ENCODE results near the gene LINGO1.

LINGO1 gene

GRCh38 chr15:77581896-77582569, 50.7 kb downstream of the LINGO1 start:
- H3K27ac ChIP-seq = no peak overlapping the region

GRCh38 chr15:77580996-77581682, 51.6 kb downstream of the LINGO1 start:
- TF ChIP-seq CTCF (IDR thresholded peaks at IDR 0.05) (no peak), ZFX (IDR thresholded peaks at IDR 0.05; ENCODE audit: borderline replicate concordance) (no peak)
- no peak overlapping the region for H3K27ac ChIP-seq

More at GRCh38 chr15:77581896-77582569, 50.7 kb downstream of the LINGO1 start:
- TF ChIP-seq ZFX (IDR thresholded peaks at IDR 0.05; ENCODE audit: borderline replicate concordance) = no peak
- TF ChIP-seq CTCF (IDR thresholded peaks at IDR 0.05) = no peak

GRCh38 chr15:77579498-77580188, 53.1 kb downstream of the LINGO1 start:
- no peak overlapping the region for H3K27ac ChIP-seq
- TF ChIP-seq CTCF (IDR thresholded peaks at IDR 0.05) (no peak), ZFX (IDR thresholded peaks at IDR 0.05; ENCODE audit: borderline replicate concordance) (no peak)

- no peak for TF ChIP-seq CTCF (IDR thresholded peaks at IDR 0.05)
- no peak for TF ChIP-seq ZFX (IDR thresholded peaks at IDR 0.05; ENCODE audit: borderline replicate concordance)
- no peak overlapping the region for H3K27ac ChIP-seq
Observed at GRCh38 chr15:77578641-77579372, 53.9 kb downstream of the LINGO1 start.

GRCh38 chr15:77577366-77577950, 55.3 kb downstream of the LINGO1 start:
- TF ChIP-seq ZFX (IDR thresholded peaks at IDR 0.05; ENCODE audit: borderline replicate concordance) (no peak), CTCF (IDR thresholded peaks at IDR 0.05) (no peak)
- H3K27ac ChIP-seq = no peak overlapping the region

- TF ChIP-seq ZFX (IDR thresholded peaks at IDR 0.05; ENCODE audit: borderline replicate concordance) = no peak
- TF ChIP-seq CTCF (IDR thresholded peaks at IDR 0.05) = no peak
- H3K27ac ChIP-seq = no peak overlapping the region
Observed at GRCh38 chr15:77576538-77576937, 56.2 kb downstream of the LINGO1 start.

Data from 22Rv1 (cell line).